Stimulated activated naive CD4-positive, alpha-beta T cell treated with Interleukin-2 at 50 U/mL for 16 hours (primary cell): ENCODE results near the gene PIP4K2A.
"Not testable (repeated sequence)": the region's sequence is repeated elsewhere in the genome, so short reads cannot be mapped to it uniquely, and the experiment has no call there.

Experiments used
- DNase-seq: peaks from one replicate; lab custom pipeline; 2025; lab: John Stamatoyannopoulos, UW

The PIP4K2A gene

GRCh38 chr10:22554461-22555182 is 159.8 kb downstream of the PIP4K2A start:
- DNase-seq: no peak

- DNase-seq: no peak
Observed at GRCh38 chr10:22553452-22553995, 160.9 kb downstream of the PIP4K2A start.

- DNase-seq: no peak
Observed at GRCh38 chr10:22552888-22553378, 161.4 kb downstream of the PIP4K2A start.

GRCh38 chr10:22551681-22552365 is 162.6 kb downstream of the PIP4K2A start:
- DNase-seq: no peak

GRCh38 chr10:22550732-22551131 is 163.6 kb downstream of the PIP4K2A start:
- peak; percentile 52 for DNase-seq

- DNase-seq: no peak
Observed at GRCh38 chr10:22548344-22548743, 166.0 kb downstream of the PIP4K2A start.

- no peak for DNase-seq
Observed at GRCh38 chr10:22545643-22546042, 168.7 kb downstream of the PIP4K2A start.

- no peak for DNase-seq
Observed at GRCh38 chr10:22544325-22545068, 169.9 kb downstream of the PIP4K2A start.

GRCh38 chr10:22542773-22543172 is 171.6 kb downstream of the PIP4K2A start:
- no peak for DNase-seq

GRCh38 chr10:22541900-22542299 is 172.5 kb downstream of the PIP4K2A start:
- no peak for DNase-seq

- no peak for DNase-seq
Observed at GRCh38 chr10:22539579-22540298, 174.6 kb downstream of the PIP4K2A start.

GRCh38 chr10:22537810-22538209 is 176.6 kb downstream of the PIP4K2A start:
- no peak for DNase-seq

GRCh38 chr10:22536620-22537019 is 177.8 kb downstream of the PIP4K2A start:
- no peak for DNase-seq

- DNase-seq: no peak
Observed at GRCh38 chr10:22534849-22535604, 179.4 kb downstream of the PIP4K2A start.

- no peak for DNase-seq
Observed at GRCh38 chr10:22531441-22531840, 182.9 kb downstream of the PIP4K2A start.

- DNase-seq: no peak
Observed at GRCh38 chr10:22531008-22531407, 183.4 kb downstream of the PIP4K2A start.

GRCh38 chr10:22527520-22527919 is 186.9 kb downstream of the PIP4K2A start:
- no peak for DNase-seq

- not testable (repeated sequence) for DNase-seq
Observed at GRCh38 chr10:22524333-22524732, 190.0 kb downstream of the PIP4K2A start.

- DNase-seq: not testable (repeated sequence)
Observed at GRCh38 chr10:22520645-22521044, 193.7 kb downstream of the PIP4K2A start.

GRCh38 chr10:22518167-22518724 is 196.1 kb downstream of the PIP4K2A start:
- no peak for DNase-seq

GRCh38 chr10:22515009-22515408 is 199.4 kb downstream of the PIP4K2A start:
- no peak for DNase-seq
